Ramos (cell line): ENCODE measurements around the gene PPP5C.
"Not testable (repeated sequence)": the region's sequence is repeated elsewhere in the genome, so short reads cannot be mapped to it uniquely, and the experiment has no call there.

ENCODE experiments used
- in situ Hi-C: fragments of 300-500 bp; cut with MboI; formaldehyde crosslinking; loops from one replicate; pipeline ENCODE4 v1.14.3; 2022; ENCODE audit warnings: low sequenced_read_pairs; ENCODE audit not compliant: unreplicated experiment

The PPP5C gene

GRCh38 chr19:46346821-46347571 is at the start of gene PPP5C:
Gene PPP5C, plus strand, starts transcription at chr19:46347087. Its CDS starts 10 bp downstream, at chr19:46347097.
- in situ Hi-C loops = no loop called here

GRCh38 chr19:46297700-46298478 is 49.0 kb upstream of the PPP5C start:
- in situ Hi-C loops = no loop called here

GRCh38 chr19:46298479-46299003 is 48.3 kb upstream of the PPP5C start:
- in situ Hi-C loops = no loop called here

- in situ Hi-C loops = no loop called here
Observed at GRCh38 chr19:46299004-46299509, 47.8 kb upstream of the PPP5C start.

- in situ Hi-C loops = no loop called here
Observed at GRCh38 chr19:46299695-46300094, 47.2 kb upstream of the PPP5C start.

GRCh38 chr19:46303322-46303690 is 43.6 kb upstream of the PPP5C start:
- in situ Hi-C loops = no loop called here

- in situ Hi-C loops = no loop called here
Observed at GRCh38 chr19:46303691-46304397, 43.0 kb upstream of the PPP5C start.

GRCh38 chr19:46306501-46306900 is 40.4 kb upstream of the PPP5C start:
- in situ Hi-C loops = no loop called here

- in situ Hi-C loops = no loop called here
Observed at GRCh38 chr19:46308510-46308909, 38.4 kb upstream of the PPP5C start.

GRCh38 chr19:46309056-46309455 is 37.8 kb upstream of the PPP5C start:
- in situ Hi-C loops = no loop called here

- in situ Hi-C loops = no loop called here
Observed at GRCh38 chr19:46311444-46311843, 35.4 kb upstream of the PPP5C start.

GRCh38 chr19:46313540-46314469 is 33.1 kb upstream of the PPP5C start:
- in situ Hi-C loops = not testable (repeated sequence)

GRCh38 chr19:46317339-46317738 is 29.5 kb upstream of the PPP5C start:
- in situ Hi-C loops = no loop called here

- in situ Hi-C loops = no loop called here
Observed at GRCh38 chr19:46319613-46320012, 27.3 kb upstream of the PPP5C start.

- in situ Hi-C loops = no loop called here
Observed at GRCh38 chr19:46320559-46320958, 26.3 kb upstream of the PPP5C start.

- in situ Hi-C loops = no loop called here
Observed at GRCh38 chr19:46321653-46322052, 25.2 kb upstream of the PPP5C start.

GRCh38 chr19:46323227-46323626 is 23.7 kb upstream of the PPP5C start:
- in situ Hi-C loops = not testable (repeated sequence)

- in situ Hi-C loops = no loop called here
Observed at GRCh38 chr19:46324277-46324676, 22.6 kb upstream of the PPP5C start.

- in situ Hi-C loops = no loop called here
Observed at GRCh38 chr19:46326608-46327007, 20.3 kb upstream of the PPP5C start.

- in situ Hi-C loops = no loop called here
Observed at GRCh38 chr19:46328079-46328478, 18.8 kb upstream of the PPP5C start.
